Muscle of leg (tissue), 11 donors: ENCODE measurements around the gene PDK2. TPM values are rescaled to one million over a fixed set of nuclear protein-coding genes. Genes with fewer than 3 reads are reported as not detected.

Experiments
- DNase-seq: peaks from one replicate; pipeline ENCODE4 v3.0.0; 2013
- H3K27ac ChIP-seq: one replicate; pipeline ENCODE4 v1.5.1; 2013; ENCODE audit warnings: mild to moderate bottlenecking, low read length, control low read depth
- H3K27me3 ChIP-seq: one replicate; pipeline ENCODE4 v1.6.1; 2013; ENCODE audit warnings: low read length; ENCODE audit not compliant: control insufficient read depth, insufficient read depth
- H3K36me3 ChIP-seq: one replicate; pipeline ENCODE4 v1.6.1; 2013; ENCODE audit warnings: low read length; ENCODE audit not compliant: control insufficient read depth, insufficient read depth
- H3K4me1 ChIP-seq: one replicate; pipeline ENCODE4 v1.6.1; 2013; ENCODE audit warnings: low read length; ENCODE audit not compliant: control insufficient read depth, insufficient read depth
- H3K4me3 ChIP-seq: one replicate; pipeline ENCODE4 v1.5.1; 2013; ENCODE audit warnings: low read length, control low read depth
- H3K9me3 ChIP-seq: replicated peaks from 2 replicates; pipeline ENCODE4 v1.6.1; 2013; ENCODE audit warnings: low read depth, low read length; ENCODE audit not compliant: control insufficient read depth
- WGBS: methylation state at CpG from one replicate; pipeline ENCODE4 v1.1.5; 2013; ENCODE audit warnings: missing lambda C conversion rate; ENCODE audit not compliant: insufficient coverage; 5-methylcytosine and 5-hydroxymethylcytosine counted together
- polyA plus RNA-seq, 8 donors: library from polyadenylated mRNA; unstranded; fragments of 120-200 nt; gene quantifications; one replicate each; pipeline versions ENCODE4 v1.2.1 to v1.2.3, GENCODE V29; 2013; ENCODE audit warnings: inconsistent platforms in 1 of 8, low replicate concordance in 1 of 8; ENCODE audit not compliant: insufficient read length in 8 of 8, insufficient read depth in 1 of 8
- total RNA-seq: library from RNA; stranded (reverse); fragments of 120-200 nt; gene quantifications from one replicate; pipeline ENCODE4 v1.2.4, GENCODE V29; 2013

PDK2 gene
- total and polyA plus RNA-seq, 9 donors, result 22.2 to 75.1 (median 59.5) TPM

GRCh38 chr17:50148226-50149090, 53.3 kb downstream of the PDK2 start:
- peak overlapping the region; percentile 79 for H3K4me3 ChIP-seq
- H3K9me3 ChIP-seq, result no peaks in the 10 kb centered on the region
- peak overlapping the region; percentile 84 for H3K27ac ChIP-seq
- no peaks in the 10 kb centered on the region for H3K27me3 ChIP-seq
- 0% methylated on average over 7 of the region's 25 CpGs for WGBS
- peak; percentile 83 for DNase-seq
- H3K36me3 ChIP-seq, result peaks cover 33% of the 10 kb centered on the region
- peaks cover 61% of the 10 kb centered on the region for H3K4me1 ChIP-seq

DNA sequence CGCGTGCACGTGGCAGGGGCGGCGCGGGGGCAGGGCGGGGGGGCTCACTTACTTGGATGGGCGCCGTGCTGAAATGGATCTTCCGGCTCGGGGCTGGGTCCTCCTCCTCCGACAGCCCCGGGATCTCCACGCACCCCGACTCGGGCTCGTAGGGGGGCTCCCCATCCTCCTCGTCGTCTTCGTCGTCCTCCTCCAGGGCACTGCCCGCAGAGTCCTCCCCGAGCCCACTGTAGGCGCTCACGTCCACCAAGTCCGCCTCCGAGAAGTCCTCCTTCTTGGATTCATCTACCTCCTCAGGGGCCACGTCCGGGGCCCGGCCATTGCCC, 53.9 kb downstream of the PDK2 start:
- no peak for DNase-seq
- peak overlapping the region; percentile 79 for H3K4me3 ChIP-seq
- no peaks in the 10 kb centered on the region for H3K9me3 ChIP-seq
- peaks cover 27% of the 10 kb centered on the region for H3K36me3 ChIP-seq
- no peaks in the 10 kb centered on the region for H3K27me3 ChIP-seq
- H3K4me1 ChIP-seq, result peaks cover 67% of the 10 kb centered on the region
- H3K27ac ChIP-seq, result peak overlapping the region; percentile 81
- WGBS, result under 1% methylated on average over 30 of the region's 30 CpGs

DNA sequence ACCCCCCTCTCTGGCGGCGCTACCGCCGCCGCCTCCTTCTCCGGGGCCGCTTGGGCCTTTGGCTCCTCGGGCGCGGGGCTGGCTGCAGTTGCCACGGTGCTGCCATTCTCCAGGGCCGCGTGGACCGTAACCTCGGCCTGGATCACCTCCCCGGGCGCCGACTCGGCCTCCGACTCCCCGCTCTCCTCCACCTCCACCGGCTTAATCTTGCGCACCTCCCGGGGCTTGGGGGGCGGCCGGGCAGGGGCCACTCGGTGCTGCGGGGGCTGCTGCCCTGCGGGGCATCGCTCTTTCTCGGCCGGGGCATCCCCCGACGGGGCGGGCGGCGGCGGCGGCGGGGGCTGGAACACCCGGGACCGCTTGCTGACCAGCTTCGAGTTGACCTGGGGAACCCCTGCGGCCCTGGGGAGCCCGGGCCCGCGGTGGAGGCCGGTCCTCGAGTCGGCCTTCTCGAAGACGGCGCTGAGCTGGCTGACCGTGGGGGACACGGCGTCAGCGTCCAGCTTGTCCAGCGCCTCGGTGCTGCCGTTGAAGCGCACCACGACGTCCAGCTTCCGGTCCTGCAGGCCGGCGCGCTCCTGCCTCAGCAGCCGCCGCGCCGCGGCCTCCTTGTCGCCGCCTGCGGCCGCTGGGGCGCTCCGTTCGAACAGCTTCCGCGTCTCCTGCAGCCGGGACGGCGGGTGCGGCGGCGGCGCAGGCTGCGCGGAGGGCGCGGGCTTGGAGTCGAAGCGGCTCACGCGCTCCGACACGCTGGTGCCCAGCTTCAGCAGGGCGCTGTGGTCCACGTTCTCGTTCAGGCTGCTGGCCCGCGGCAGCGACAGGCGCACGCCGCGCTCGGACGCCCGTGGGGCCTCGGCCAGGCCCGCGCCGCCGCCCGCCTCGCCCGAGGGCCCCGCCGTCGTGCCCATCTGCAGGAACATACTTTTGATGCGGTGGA, 54.5 kb downstream of the PDK2 start:
- Histone ChIP-seq H3K27ac (peak overlapping the region; percentile 81), H3K27me3 (no peaks in the 10 kb centered on the region), H3K4me1 (peaks cover 73% of the 10 kb centered on the region), H3K4me3 (peak overlapping the region; percentile 79), H3K36me3 (peaks cover 21% of the 10 kb centered on the region), H3K9me3 (no peaks in the 10 kb centered on the region)
- under 1% methylated on average over 123 of the region's 123 CpGs for WGBS
- DNase-seq, result peak; percentile 71

DNA sequence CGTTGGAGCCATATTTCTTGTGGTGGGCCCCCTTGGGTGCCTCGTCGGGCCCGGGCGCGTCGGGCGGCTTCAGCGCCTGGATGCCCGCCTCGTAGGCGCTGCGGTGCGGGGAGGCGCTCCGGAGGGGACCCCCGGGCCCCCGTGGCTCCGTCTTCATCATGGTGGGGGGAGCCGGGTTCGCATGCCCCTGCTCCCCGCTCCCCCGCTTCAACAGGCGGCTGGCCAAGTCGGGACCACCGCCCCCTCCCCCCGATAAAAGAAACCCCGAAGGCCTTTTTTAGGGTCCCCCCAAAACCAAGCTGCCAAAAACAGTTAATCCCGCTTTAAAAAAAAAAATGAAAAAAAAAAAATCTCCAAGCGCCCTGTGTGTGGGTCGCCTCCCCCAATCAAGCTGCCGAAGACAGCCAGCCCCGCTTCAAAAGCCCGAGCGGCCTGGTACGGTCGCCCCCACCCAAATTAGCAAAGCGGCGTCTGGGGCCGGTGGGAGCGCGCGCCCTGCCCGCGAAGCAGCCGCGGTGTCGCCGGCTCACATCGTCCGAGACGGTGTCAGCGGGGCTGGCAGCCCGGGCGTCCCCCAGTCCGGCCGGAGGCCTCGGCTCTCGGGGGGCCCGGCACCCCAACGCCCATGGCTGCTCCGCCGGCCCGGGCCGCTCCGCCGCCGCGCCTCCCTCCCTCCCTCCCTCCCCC, 55.3 kb downstream of the PDK2 start, which contains the start of gene PPP1R9B:
PPP1R9B (minus strand) TSS at position 324 of the 687 bp plus-strand sequence; CDS start at position 160, 164 bp downstream.
- H3K4me1 ChIP-seq, result peaks cover 79% of the 10 kb centered on the region
- peaks cover 13% of the 10 kb centered on the region for H3K36me3 ChIP-seq
- no peaks in the 10 kb centered on the region for H3K9me3 ChIP-seq
- no peak for DNase-seq
- no peaks in the 10 kb centered on the region for H3K27me3 ChIP-seq
- peak within 1 kb of the TSS; percentile 98 for H3K27ac ChIP-seq
- under 1% methylated on average over 52 of the region's 69 CpGs for WGBS
- H3K4me3 ChIP-seq, result peak within 1 kb of the TSS; percentile 79

- H3K4me3 ChIP-seq, result peak overlapping the region; percentile 79
- H3K27ac ChIP-seq, result peak overlapping the region; percentile 98
- H3K27me3 ChIP-seq, result no peaks in the 10 kb centered on the region
- peak; percentile 97 for DNase-seq
- no peaks in the 10 kb centered on the region for H3K9me3 ChIP-seq
- peaks cover 6% of the 10 kb centered on the region for H3K36me3 ChIP-seq
- H3K4me1 ChIP-seq, result peaks cover 75% of the 10 kb centered on the region
- WGBS, result 0% methylated on average over 18 of the region's 40 CpGs
Measured at GRCh38 chr17:50151041-50151936, 56.1 kb downstream of the PDK2 start.

DNA sequence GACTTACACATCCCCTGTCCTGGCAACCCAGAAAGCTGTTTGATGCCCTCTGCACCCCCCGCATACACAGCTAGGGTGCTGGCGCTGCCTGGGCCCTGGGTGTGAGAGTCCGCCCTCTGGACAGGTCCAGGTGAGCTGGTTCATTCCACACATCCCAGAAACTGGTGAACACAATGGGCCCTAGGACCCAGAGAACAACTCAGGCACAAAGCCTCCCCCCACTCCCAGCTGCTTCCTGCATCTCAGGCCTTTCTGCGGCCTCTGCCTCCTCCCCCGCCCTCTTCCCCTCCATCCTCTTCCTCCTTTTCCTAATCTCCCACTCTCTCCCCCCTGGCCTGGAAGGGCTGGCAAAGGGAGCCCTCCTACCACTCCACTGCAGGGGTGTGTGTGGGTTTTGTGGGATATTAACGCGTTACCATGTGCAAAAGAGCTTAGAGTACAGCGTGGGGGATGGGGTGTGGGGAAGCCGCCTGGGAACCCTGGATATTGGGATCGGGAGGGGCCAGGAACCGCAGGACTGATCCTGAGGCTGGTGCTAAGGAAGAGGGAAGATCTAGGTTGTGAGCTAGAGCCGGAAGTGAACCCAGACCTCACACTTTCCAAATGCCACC, 56.9 kb downstream of the PDK2 start:
- 0% methylated on average over 5 of the region's 12 CpGs for WGBS
- peaks cover 67% of the 10 kb centered on the region for H3K4me1 ChIP-seq
- peak; percentile 98 for DNase-seq
- no peaks in the 10 kb centered on the region for H3K9me3 ChIP-seq
- peak overlapping the region; percentile 98 for H3K27ac ChIP-seq
- H3K36me3 ChIP-seq, result no peaks in the 10 kb centered on the region
- no peaks in the 10 kb centered on the region for H3K27me3 ChIP-seq
- H3K4me3 ChIP-seq, result peak overlapping the region; percentile 79

GRCh38 chr17:50152736-50153135, 57.6 kb downstream of the PDK2 start:
- Histone ChIP-seq H3K9me3 (no peaks in the 10 kb centered on the region), H3K4me1 (peaks cover 60% of the 10 kb centered on the region), H3K27me3 (no peaks in the 10 kb centered on the region), H3K27ac (peak overlapping the region; percentile 98), H3K4me3 (no peak overlapping the region), H3K36me3 (no peaks in the 10 kb centered on the region)
- 20% methylated on average over 2 of the region's 7 CpGs for WGBS
- DNase-seq, result no peak

DNA sequence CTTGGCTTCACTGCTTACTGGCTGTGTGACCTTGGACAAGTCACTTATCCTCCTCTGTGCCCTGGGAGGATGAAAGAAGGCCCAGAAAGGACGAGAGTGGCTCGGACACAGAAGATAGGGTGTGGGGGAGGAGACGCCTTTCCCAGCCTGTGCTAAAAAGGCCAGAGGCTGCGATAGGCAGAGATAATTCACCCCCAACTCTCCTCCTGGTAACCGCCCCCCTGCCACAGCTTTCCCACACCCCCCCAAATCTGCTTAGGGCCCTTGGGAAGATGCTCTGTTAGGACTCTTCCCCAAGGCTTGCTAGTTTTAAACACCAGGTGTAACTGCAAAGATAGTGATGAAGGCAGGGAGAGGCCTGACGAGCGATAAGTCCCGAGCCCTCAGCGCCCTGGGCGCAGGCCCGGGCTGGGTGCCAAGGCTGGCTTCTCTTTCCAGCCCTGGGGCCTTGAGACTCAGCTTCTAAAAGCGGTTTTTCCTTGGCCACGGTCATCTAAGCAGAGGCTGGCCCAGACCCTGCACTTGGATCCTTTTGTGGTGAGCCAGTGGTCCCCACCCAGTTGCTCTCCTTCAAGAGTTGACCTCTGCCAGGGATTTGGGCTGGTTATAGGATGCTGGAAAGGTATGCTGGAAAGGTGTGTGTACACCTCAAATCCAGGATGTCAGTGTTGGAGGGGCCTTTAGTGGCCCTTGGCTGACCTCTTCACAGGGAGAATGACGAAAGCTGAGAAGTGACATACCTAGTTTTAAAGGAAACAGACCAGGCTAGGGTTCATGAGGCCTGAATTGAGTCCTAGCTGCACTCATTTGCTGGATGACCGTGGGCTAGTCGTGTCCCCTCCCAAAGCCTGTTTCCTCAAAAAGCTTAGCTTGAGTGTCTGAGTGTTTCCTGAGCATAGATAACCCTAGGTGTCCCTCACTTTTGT, 58.8 kb downstream of the PDK2 start:
- peak; percentile 80 for DNase-seq
- peaks cover 49% of the 10 kb centered on the region for H3K4me1 ChIP-seq

More for the DNA sequence above, 58.8 kb downstream of the PDK2 start:
- H3K27me3 ChIP-seq, result no peaks in the 10 kb centered on the region
- no peaks in the 10 kb centered on the region for H3K9me3 ChIP-seq
- peak overlapping the region; percentile 98 for H3K27ac ChIP-seq
- H3K36me3 ChIP-seq, result no peaks in the 10 kb centered on the region
- 24% methylated on average over 13 of the region's 16 CpGs for WGBS
- no peak overlapping the region for H3K4me3 ChIP-seq
